K562 (cell line): ENCODE measurements around the gene HMCN2. TPM values are rescaled to one million over a fixed set of nuclear protein-coding genes. Genes with fewer than 3 reads are reported as not detected.
"Not testable (repeated sequence)": the region's sequence is repeated elsewhere in the genome, so short reads cannot be mapped to it uniquely, and the experiment has no call there.

Experiments
- ATAC-seq: fragments of 200-7000 bp; cut with Tn5 transposase; 3 replicates; pipeline ENCODE4 v1.9.1; 2020; ENCODE audit warnings: moderate library complexity
- BruUV-seq: library from RNA; stranded (reverse); fragments of 400-500 nt; replicated peaks from 2 replicates; lab custom pipeline; 2021; lab: Mats Ljungman, UMichigan
- CTCF ChIA-PET: fragments of 300-600 bp; formaldehyde crosslinking; extraction: SDS; loops from one replicate; lab custom pipeline; 2021; ENCODE audit warnings: low intra/inter-chr PET ratio; lab: Yijun Ruan, JAX
- POLR2A ChIA-PET: fragments of 300-600, 350-650 bp; sonication (Branson Sonifier 250); formaldehyde crosslinking; extraction: SDS; loops from one replicate; lab custom pipeline; 2021; ENCODE audit warnings: antibody characterized with exemption, inconsistent platforms; lab: Yijun Ruan, JAX
- DNase-seq, 4 experiments: peaks; one replicate each; pipeline versions ENCODE4 v3.0.0 to v3.0.0-alpha.2; 2011 to 2018; ENCODE audit warnings: low spot score in 3 of 4, mixed read lengths in 3 of 4; ENCODE audit errors: extremely low read depth in 1 of 4
- FAIRE-seq: peaks from 2 replicates; lab custom pipeline; 2011; peaks lifted over from hg19 to GRCh38; lab: Jason Lieb, UNC
- H2AFZ ChIP-seq: 2 replicates; pipeline ENCODE4 v1.6.0; 2011; ENCODE audit warnings: low read depth, low read length, control low read depth, inconsistent platforms
- H3K27ac ChIP-seq: fragments of 200-600 bp; 3 replicates; pipeline ENCODE4 v1.8.0; 2011; ENCODE audit warnings: low read depth, mild to moderate bottlenecking, control low read depth, inconsistent platforms, low read length, moderate library complexity, mixed read lengths; ENCODE audit errors: extremely low read depth
- H3K27me3 ChIP-seq, 2 experiments: fragments of 300-600 bp in 1 of 2; 2 replicates in 1 of 2; 3 replicates in 1 of 2; pipeline versions ENCODE4 v1.6.0 to v1.8.0; 2011; ENCODE audit warnings: inconsistent platforms in 2 of 2, low read length in 2 of 2, mild to moderate bottlenecking in 1 of 2, mixed read lengths in 1 of 2, moderate library complexity in 1 of 2; ENCODE audit not compliant: control insufficient read depth in 2 of 2, insufficient read depth in 2 of 2
- H3K36me3 ChIP-seq: fragments of 300-600 bp; 3 replicates; pipeline ENCODE4 v1.8.0; 2011; ENCODE audit warnings: mild to moderate bottlenecking, low read length, inconsistent platforms; ENCODE audit not compliant: control insufficient read depth, insufficient read depth
- H3K4me1 ChIP-seq, 2 experiments: fragments of 200-600 bp in 1 of 2; replicated peaks in 1 of 2; 2 replicates in 1 of 2; 3 replicates in 1 of 2; pipeline versions ENCODE4 v1.5.1 to v1.8.0; 2011; ENCODE audit warnings: inconsistent platforms in 2 of 2, low read length in 2 of 2, mild to moderate bottlenecking in 1 of 2, mixed read lengths in 1 of 2, moderate library complexity in 1 of 2; ENCODE audit not compliant: control insufficient read depth in 2 of 2, insufficient read depth in 2 of 2
- H3K4me2 ChIP-seq: 2 replicates; pipeline ENCODE4 v1.6.1; 2011; ENCODE audit warnings: low read length, control low read depth, inconsistent platforms, mixed read lengths; ENCODE audit not compliant: insufficient read depth
- H3K4me3 ChIP-seq: fragments of 200-600 bp; sonication (generic), shearing (Covaris generic); 2 replicates; pipeline ENCODE4 v1.5.1; 2016; ENCODE audit warnings: control low read depth, inconsistent platforms
- H3K79me2 ChIP-seq: fragments of 200-600 bp; 3 replicates; pipeline ENCODE4 v1.8.0; 2011; ENCODE audit warnings: low read length, inconsistent platforms; ENCODE audit not compliant: control insufficient read depth, insufficient read depth
- H3K9ac ChIP-seq, 2 experiments: 2 replicates each; pipeline versions ENCODE4 v1.6.0 to v1.6.1; 2011; ENCODE audit warnings: low read depth in 2 of 2, low read length in 2 of 2, control low read depth in 1 of 2, inconsistent platforms in 1 of 2, mild to moderate bottlenecking in 1 of 2, mixed read lengths in 1 of 2; ENCODE audit not compliant: insufficient read depth in 1 of 2
- H3K9me1 ChIP-seq: one replicate; pipeline ENCODE4 v1.6.0; 2011; ENCODE audit warnings: inconsistent platforms, mild to moderate bottlenecking, low read length, moderate library complexity; ENCODE audit not compliant: control insufficient read depth, insufficient read depth
- H3K9me3 ChIP-seq: replicated peaks from 2 replicates; pipeline ENCODE4 v1.5.1; 2011; ENCODE audit warnings: low read depth, low read length, inconsistent platforms; ENCODE audit not compliant: control insufficient read depth, insufficient read depth
- H4K20me1 ChIP-seq: replicated peaks from 2 replicates; pipeline ENCODE4 v1.6.1; 2011; ENCODE audit warnings: low read length, inconsistent platforms, mixed read lengths; ENCODE audit not compliant: control insufficient read depth, insufficient read depth
- NFE2 ChIP-seq: IDR thresholded peaks from 2 replicates; pipeline ENCODE4 v1.6.1; 2014; ENCODE audit warnings: antibody characterized with exemption, low read depth
- WGBS: fragments of 100-300 bp; shearing (Covaris generic); methylation state at CpG from one replicate; pipeline ENCODE4 v1.1.6; 2016; ENCODE audit warnings: low coverage, mixed read lengths; ENCODE audit not compliant: insufficient coverage; ENCODE audit errors: missing lambda C conversion rate; 5-methylcytosine and 5-hydroxymethylcytosine counted together
- in situ Hi-C: fragments of 300-500 bp; cut with MboI; formaldehyde crosslinking; loops from 4 replicates; pipeline ENCODE4 v1.15.0; 2018; ENCODE audit warnings: inconsistent platforms, mixed read lengths
- intact Hi-C: fragments of 100-400 bp; cut with micrococcal nuclease; formaldehyde crosslinking; loops from 2 replicates; pipeline ENCODE4 v1.14.2; 2022
- polyA plus RNA-seq, 8 experiments: library from polyadenylated mRNA; depleted of rRNA in 4 of 8; stranded (reverse) in 5 of 8; unstranded in 3 of 8; fragments of >200 nt; fragmentation: Nextera tagmentation in 2 of 8; fragmentation: Illumina TruSeq in 1 of 8; extraction: Ambion mirVana in 2 of 8; extraction: Trizol in 1 of 8; gene quantifications; 2 replicates each; pipeline versions ENCODE4 v1.2.1 to v1.2.3, GENCODE V29; 2011 to 2014; ENCODE audit warnings: inconsistent platforms in 1 of 8, missing spikeins in 1 of 8
- total RNA-seq, 7 experiments: library from RNA; depleted of rRNA in 6 of 7; stranded (reverse); fragments of >200 nt in 6 of 7; fragmentation: Illumina TruSeq in 2 of 7; extraction: Trizol in 2 of 7; gene quantifications; 2 replicates each; pipeline versions ENCODE4 v1.2.1 to v1.2.3, GENCODE V29; 2011 to 2021; ENCODE audit warnings: low replicate concordance in 1 of 7
- TF ChIP-seq, protein P1 (sequence below), 2 experiments: fragments of 450-650 bp in 1 of 2; sonication (generic) in 1 of 2; formaldehyde crosslinking in 1 of 2; IDR thresholded peaks; 2 replicates each; pipeline versions ENCODE4 v1.7.1 to v1.9.0; 2016 to 2022; ENCODE audit warnings: inconsistent platforms in 1 of 2, mild to moderate bottlenecking in 1 of 2, missing genetic modification reagents in 1 of 2

HMCN2 gene
- total and polyA plus RNA-seq, 9 of the 15 experiments (the other 6 are each of a cell fraction or from before 2014, with no cell fraction given), result 0.01 TPM; not detected in 8

DNA sequence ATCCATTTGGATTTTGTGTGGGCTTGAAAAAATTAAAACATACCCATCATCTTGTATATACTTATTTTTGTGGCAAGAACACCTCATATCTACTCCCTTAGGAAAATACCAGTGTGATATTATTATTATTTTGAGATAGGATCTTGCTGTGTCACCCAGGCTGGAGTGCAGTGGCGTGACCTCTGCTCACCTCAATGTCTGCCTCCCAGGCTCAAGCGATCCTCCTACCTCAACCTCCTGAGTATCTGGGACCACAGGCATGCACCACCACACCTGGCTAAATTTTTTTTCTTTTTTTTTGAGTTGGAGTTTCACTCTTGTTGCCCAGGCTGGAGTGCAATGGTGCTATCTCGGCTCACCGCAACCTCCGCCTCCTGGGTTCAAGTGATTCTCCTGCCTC lies 169.1 kb downstream of the HMCN2 start:
- H3K4me3 ChIP-seq, BruUV-seq, H3K9me3 ChIP-seq, H3K9me1 ChIP-seq, H3K4me2 ChIP-seq, H2AFZ ChIP-seq, FAIRE-seq, H3K36me3 ChIP-seq, in situ Hi-C loops, ATAC-seq, DNase-seq, H3K27ac ChIP-seq, intact Hi-C loops, H4K20me1 ChIP-seq, H3K79me2 ChIP-seq, POLR2A ChIA-PET, CTCF ChIA-PET, H3K9ac ChIP-seq: not testable (repeated sequence)
- WGBS, result 13% methylated on average over 2 of the region's 5 CpGs
- Histone ChIP-seq H3K27me3 (peaks cover 6 to 55% of the 10 kb centered on the region in 2 experiments; a peak in 4 of 5 replicates), H3K4me1 (peaks cover 0 to 29% of the 10 kb centered on the region in 2 experiments; a peak in 2 of 5 replicates)
- TF ChIP-seq NFE2, result peak; percentile 46; the same call in 1 of the 2 replicates

DNA sequence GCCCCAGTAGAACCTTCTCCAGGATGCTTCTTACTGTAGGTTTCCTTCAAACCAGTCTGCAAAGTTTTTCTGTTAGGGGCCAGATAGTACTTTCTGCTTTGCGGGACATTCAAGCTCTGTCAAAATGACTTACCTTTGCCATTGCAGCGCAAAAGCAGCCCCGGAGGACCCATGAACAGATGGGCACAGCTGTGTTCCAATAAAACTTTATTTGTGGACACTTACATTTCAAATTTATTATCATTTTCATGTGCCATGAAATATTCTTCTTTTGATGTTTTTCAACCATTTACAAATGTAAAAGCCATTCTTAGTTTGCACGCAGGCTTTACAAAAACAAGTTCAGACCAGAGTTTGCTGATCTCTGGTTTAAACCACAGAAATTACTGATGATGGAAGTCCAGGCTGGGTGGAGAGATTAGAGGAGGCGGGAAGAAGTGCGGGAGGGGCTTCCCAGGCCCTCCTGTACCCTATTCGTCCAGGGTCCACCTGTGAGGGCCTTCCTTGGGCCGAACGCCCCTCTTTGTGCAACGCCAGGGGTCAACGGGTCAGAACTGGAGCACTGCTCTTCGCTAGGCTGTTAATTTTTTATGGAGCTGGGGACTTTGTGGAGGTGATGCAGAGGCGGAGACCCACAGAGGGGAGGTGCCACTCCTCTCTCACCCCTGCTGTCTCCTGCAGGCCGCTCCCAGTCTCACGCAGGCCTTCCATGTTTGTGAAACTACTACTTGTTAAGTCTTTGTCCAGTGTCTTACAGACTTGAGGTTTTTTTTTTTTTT lies 171.6 kb downstream of the HMCN2 start:
- DNase-seq (no peak), FAIRE-seq (no peak), ATAC-seq (peak; percentile 66)
- ChIA-PET CTCF (no interaction called here), POLR2A (interaction anchor here (0.7 kb wide), 1 partner anchor 15 kb away, joined by 3 read pairs; no protein-coding TSS in a partner anchor)
- H4K20me1 ChIP-seq, result 0 out of 2 replicates have a peak, but pooled peaks cover 2% of the 10 kb centered on the region
- H2AFZ ChIP-seq, result no peak overlapping the region
- BruUV-seq, result no TSS peak
- no peak overlapping the region for H3K4me2 ChIP-seq
- no peak overlapping the region for H3K27ac ChIP-seq
- H3K79me2 ChIP-seq, result no peaks in the 10 kb centered on the region
- intact Hi-C loops, result no loop called here
- 0 out of 4 replicates have a peak overlapping the region, but pooled peaks of 1 of the 2 experiments have one; percentile 36 for H3K9ac ChIP-seq
- peaks cover 0 to 17% of the 10 kb centered on the region in 2 experiments; a peak in 2 of 5 replicates for H3K4me1 ChIP-seq
- no peak overlapping the region for H3K4me3 ChIP-seq
- in situ Hi-C loops, result no loop called here
- 4% methylated on average over 15 of the region's 15 CpGs for WGBS
- peaks cover 6 to 35% of the 10 kb centered on the region in 2 experiments; a peak in 3 of 5 replicates for H3K27me3 ChIP-seq
- no peaks in the 10 kb centered on the region for H3K36me3 ChIP-seq
- H3K9me1 ChIP-seq, result no peaks in the 10 kb centered on the region
- H3K9me3 ChIP-seq, result no peaks in the 10 kb centered on the region; the same call in 1 of the 2 replicates
- TF ChIP-seq, protein P1, sequence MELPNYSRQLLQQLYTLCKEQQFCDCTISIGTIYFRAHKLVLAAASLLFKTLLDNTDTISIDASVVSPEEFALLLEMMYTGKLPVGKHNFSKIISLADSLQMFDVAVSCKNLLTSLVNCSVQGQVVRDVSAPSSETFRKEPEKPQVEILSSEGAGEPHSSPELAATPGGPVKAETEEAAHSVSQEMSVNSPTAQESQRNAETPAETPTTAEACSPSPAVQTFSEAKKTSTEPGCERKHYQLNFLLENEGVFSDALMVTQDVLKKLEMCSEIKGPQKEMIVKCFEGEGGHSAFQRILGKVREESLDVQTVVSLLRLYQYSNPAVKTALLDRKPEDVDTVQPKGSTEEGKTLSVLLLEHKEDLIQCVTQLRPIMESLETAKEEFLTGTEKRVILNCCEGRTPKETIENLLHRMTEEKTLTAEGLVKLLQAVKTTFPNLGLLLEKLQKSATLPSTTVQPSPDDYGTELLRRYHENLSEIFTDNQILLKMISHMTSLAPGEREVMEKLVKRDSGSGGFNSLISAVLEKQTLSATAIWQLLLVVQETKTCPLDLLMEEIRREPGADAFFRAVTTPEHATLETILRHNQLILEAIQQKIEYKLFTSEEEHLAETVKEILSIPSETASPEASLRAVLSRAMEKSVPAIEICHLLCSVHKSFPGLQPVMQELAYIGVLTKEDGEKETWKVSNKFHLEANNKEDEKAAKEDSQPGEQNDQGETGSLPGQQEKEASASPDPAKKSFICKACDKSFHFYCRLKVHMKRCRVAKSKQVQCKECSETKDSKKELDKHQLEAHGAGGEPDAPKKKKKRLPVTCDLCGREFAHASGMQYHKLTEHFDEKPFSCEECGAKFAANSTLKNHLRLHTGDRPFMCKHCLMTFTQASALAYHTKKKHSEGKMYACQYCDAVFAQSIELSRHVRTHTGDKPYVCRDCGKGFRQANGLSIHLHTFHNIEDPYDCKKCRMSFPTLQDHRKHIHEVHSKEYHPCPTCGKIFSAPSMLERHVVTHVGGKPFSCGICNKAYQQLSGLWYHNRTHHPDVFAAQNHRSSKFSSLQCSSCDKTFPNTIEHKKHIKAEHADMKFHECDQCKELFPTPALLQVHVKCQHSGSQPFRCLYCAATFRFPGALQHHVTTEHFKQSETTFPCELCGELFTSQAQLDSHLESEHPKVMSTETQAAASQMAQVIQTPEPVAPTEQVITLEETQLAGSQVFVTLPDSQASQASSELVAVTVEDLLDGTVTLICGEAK (IDR thresholded peaks at IDR 0.05), result peak; percentile 95
- TF ChIP-seq, protein P1 (CRISPR knock-in tag; IDR thresholded peaks at IDR 0.05), result peak; percentile 69
